Fibroblast of lung (primary cell): ENCODE results near the gene DCAF5. TPM values are rescaled to one million over a fixed set of nuclear protein-coding genes. Genes with fewer than 3 reads are reported as not detected.
A peak's percentile ranks its signal among the peaks of the same experiment; 100 is the strongest.

ENCODE experiments used
- DNase-seq, 2 donors: peaks; one replicate each; pipeline versions ENCODE4 v3.0.0 to v3.0.0-alpha.2; 2010; ENCODE audit warnings: low read depth in 2 of 2
- H2AFZ ChIP-seq: 2 replicates; pipeline ENCODE4 v1.5.1; 2012; ENCODE audit warnings: low read length, control low read depth, inconsistent platforms
- H3K27ac ChIP-seq: 2 replicates; pipeline ENCODE4 v1.5.1; 2011; ENCODE audit warnings: low read length, control low read depth; ENCODE audit not compliant: insufficient read depth
- H3K27me3 ChIP-seq: 2 replicates; pipeline ENCODE4 v1.5.1; 2011; ENCODE audit warnings: mild to moderate bottlenecking, low read length; ENCODE audit not compliant: control insufficient read depth, insufficient read depth
- H3K36me3 ChIP-seq: 2 replicates; pipeline ENCODE4 v1.5.1; 2011; ENCODE audit warnings: low read length; ENCODE audit not compliant: control insufficient read depth, insufficient read depth
- H3K4me1 ChIP-seq: 2 replicates; pipeline ENCODE4 v1.5.1; 2011; ENCODE audit warnings: low read length; ENCODE audit not compliant: control insufficient read depth, insufficient read depth; ENCODE audit errors: extremely low read depth
- H3K4me2 ChIP-seq: 2 replicates; pipeline ENCODE4 v1.5.1; 2011; ENCODE audit warnings: low read length, control low read depth; ENCODE audit not compliant: insufficient read depth; ENCODE audit errors: extremely low read depth
- H3K4me3 ChIP-seq, 4 experiments: fragments of 200-600 bp in 1 of 4; sonication (generic) in 1 of 4; replicated peaks in 1 of 4; 2 replicates each; pipeline ENCODE4 v1.5.1; 2011 to 2016; ENCODE audit warnings: low read length in 4 of 4, low read depth in 3 of 4, mild to moderate bottlenecking in 3 of 4, control low read depth in 2 of 4, inconsistent platforms in 1 of 4, mixed read lengths in 1 of 4; ENCODE audit not compliant: insufficient read depth in 1 of 4; ENCODE audit errors: control extremely low read depth in 1 of 4
- H3K79me2 ChIP-seq: 2 replicates; pipeline ENCODE4 v1.5.1; 2012; ENCODE audit warnings: mild to moderate bottlenecking, low read length, inconsistent platforms; ENCODE audit not compliant: control insufficient read depth, insufficient read depth
- H3K9ac ChIP-seq: 2 replicates; pipeline ENCODE4 v1.5.1; 2011; ENCODE audit warnings: mild to moderate bottlenecking, low read length, control low read depth; ENCODE audit not compliant: insufficient read depth
- H3K9me3 ChIP-seq: 2 replicates; pipeline ENCODE4 v1.5.1; 2012; ENCODE audit warnings: low read depth, low read length; ENCODE audit not compliant: control insufficient read depth, insufficient read depth
- H4K20me1 ChIP-seq: 2 replicates; pipeline ENCODE4 v1.5.1; 2011; ENCODE audit warnings: low read length; ENCODE audit not compliant: control insufficient read depth, insufficient read depth; ENCODE audit errors: extremely low read depth
- EZH2 ChIP-seq: IDR thresholded peaks from 2 replicates; pipeline ENCODE4 v1.5.1; 2012; ENCODE audit warnings: low read length, control low read depth, mild to moderate bottlenecking; ENCODE audit errors: missing control alignments
- polyA plus RNA-seq, 2 donors: library from polyadenylated mRNA; depleted of rRNA in 1 of 2; stranded (reverse) in 1 of 2; unstranded in 1 of 2; fragments of >200 nt; gene quantifications; 2 replicates each; pipeline ENCODE4 v1.2.1, GENCODE V29; 2011 to 2012; ENCODE audit warnings: missing spikeins in 1 of 2
- total RNA-seq: library from RNA; depleted of rRNA; stranded (reverse); fragments of >200 nt; gene quantifications from 2 replicates; pipeline ENCODE4 v1.2.1, GENCODE V29; 2014
- TF ChIP-seq, protein P1 (sequence below), 2 donors: IDR thresholded peaks in 1 of 2; conservative IDR thresholded peaks in 1 of 2; 1 replicate in 1 of 2; 2 replicates in 1 of 2; pipeline ENCODE4 v1.5.1; 2011 to 2012; ENCODE audit warnings: low read length in 2 of 2, control low read depth in 1 of 2, inconsistent platforms in 1 of 2, low read depth in 1 of 2, mild to moderate bottlenecking in 1 of 2

The DCAF5 gene
- total and polyA plus RNA-seq, 2 donors (not counting 1 experiment from before 2014, with no cell fraction given), result 16.8 to 31.8 TPM

DNA sequence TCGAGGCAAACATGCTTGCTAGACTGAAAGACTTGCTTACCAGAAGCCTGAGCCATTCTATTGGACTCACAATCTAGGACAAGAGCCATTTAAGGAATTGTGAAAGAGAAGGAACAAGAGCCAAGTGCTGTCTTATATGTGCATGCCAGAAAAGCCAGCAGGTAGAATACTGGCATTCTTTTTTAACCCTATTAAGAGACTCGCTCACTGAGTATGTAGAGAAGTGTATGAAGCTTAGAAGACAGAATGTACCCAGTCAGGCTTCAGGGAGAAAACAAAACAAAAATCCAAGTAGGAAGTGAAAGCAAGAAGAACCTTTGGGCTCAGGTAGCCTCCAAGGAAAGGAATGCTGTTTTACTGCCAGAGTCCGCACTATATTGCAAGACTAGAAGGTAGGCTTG is 65.9 kb downstream of the DCAF5 start:
- Histone ChIP-seq H3K4me3 (no peak overlapping the region), H3K9ac (no peak overlapping the region), H3K79me2 (no peaks in the 10 kb centered on the region), H3K4me2 (no peak overlapping the region), H3K9me3 (no peaks in the 10 kb centered on the region), H3K4me1 (no peaks in the 10 kb centered on the region), H3K36me3 (no peaks in the 10 kb centered on the region), H4K20me1 (no peaks in the 10 kb centered on the region), H3K27me3 (no peaks in the 10 kb centered on the region), H2AFZ (no peak overlapping the region), H3K27ac (no peak overlapping the region)
- TF ChIP-seq, protein P1, sequence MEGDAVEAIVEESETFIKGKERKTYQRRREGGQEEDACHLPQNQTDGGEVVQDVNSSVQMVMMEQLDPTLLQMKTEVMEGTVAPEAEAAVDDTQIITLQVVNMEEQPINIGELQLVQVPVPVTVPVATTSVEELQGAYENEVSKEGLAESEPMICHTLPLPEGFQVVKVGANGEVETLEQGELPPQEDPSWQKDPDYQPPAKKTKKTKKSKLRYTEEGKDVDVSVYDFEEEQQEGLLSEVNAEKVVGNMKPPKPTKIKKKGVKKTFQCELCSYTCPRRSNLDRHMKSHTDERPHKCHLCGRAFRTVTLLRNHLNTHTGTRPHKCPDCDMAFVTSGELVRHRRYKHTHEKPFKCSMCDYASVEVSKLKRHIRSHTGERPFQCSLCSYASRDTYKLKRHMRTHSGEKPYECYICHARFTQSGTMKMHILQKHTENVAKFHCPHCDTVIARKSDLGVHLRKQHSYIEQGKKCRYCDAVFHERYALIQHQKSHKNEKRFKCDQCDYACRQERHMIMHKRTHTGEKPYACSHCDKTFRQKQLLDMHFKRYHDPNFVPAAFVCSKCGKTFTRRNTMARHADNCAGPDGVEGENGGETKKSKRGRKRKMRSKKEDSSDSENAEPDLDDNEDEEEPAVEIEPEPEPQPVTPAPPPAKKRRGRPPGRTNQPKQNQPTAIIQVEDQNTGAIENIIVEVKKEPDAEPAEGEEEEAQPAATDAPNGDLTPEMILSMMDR (conservative IDR thresholded peaks at IDR 0.05 in 1 of 2, IDR thresholded peaks at IDR 0.05 in 1 of 2; ENCODE audit: low read depth in 1 of 2, low read length in 2 of 2), result no peak
- TF ChIP-seq EZH2, result no peak
- peak; percentile 31 to 74 for DNase-seq

DNA sequence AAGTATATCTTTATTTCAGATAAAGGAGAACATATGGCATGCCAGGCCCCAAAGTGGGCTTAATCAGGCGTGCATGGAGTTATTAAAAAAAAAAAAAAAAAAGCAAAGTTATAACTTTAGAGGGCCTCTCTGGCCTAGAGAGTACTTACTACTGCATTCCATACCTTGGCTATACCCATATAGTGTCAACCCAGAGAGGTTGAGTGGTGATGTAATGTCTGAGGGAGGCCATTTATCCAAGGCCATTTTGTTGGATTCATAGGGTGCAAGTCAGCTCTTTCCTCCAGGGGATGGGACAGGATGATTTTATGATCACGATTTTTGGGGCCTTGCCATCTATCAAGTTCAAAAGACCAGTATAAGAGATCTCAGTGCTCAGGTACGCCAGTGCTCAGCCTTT is 66.4 kb downstream of the DCAF5 start:
- H4K20me1 ChIP-seq, result no peaks in the 10 kb centered on the region
- H3K79me2 ChIP-seq, result no peaks in the 10 kb centered on the region
- H3K4me2 ChIP-seq, result no peak overlapping the region
- no peak overlapping the region for H3K4me3 ChIP-seq
- no peaks in the 10 kb centered on the region for H3K36me3 ChIP-seq
- H3K27ac ChIP-seq, result no peak overlapping the region
- DNase-seq, result no peak
- H3K9me3 ChIP-seq, result no peaks in the 10 kb centered on the region
- no peak overlapping the region for H3K9ac ChIP-seq
- TF ChIP-seq, protein P1 (conservative IDR thresholded peaks at IDR 0.05 in 1 of 2, IDR thresholded peaks at IDR 0.05 in 1 of 2; ENCODE audit: low read depth in 1 of 2, low read length in 2 of 2), result no peak
- no peak for TF ChIP-seq EZH2
- H2AFZ ChIP-seq, result no peak overlapping the region
- no peaks in the 10 kb centered on the region for H3K4me1 ChIP-seq
- H3K27me3 ChIP-seq, result no peaks in the 10 kb centered on the region

DNA sequence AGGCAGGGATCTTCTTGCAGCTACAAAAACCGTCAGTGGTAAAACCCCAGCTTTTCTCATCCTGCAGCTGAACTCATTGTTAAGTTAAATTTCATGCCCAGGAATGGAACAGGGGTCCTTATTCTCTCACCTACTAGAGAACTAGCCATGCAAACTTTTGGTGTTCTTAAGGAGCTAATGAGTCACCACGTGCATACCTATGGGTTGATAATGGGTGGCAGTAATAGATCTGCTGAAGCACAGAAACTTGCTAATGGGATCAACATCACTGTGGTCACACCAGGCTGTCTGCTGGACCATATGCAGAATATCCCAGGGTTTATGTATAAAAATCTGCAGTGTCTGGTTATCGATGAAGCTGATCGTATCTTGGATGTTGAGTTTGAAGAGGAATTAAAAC is 68.9 kb downstream of the DCAF5 start:
- TF ChIP-seq, protein P1 (conservative IDR thresholded peaks at IDR 0.05 in 1 of 2, IDR thresholded peaks at IDR 0.05 in 1 of 2; ENCODE audit: low read depth in 1 of 2, low read length in 2 of 2), result no peak
- no peak for TF ChIP-seq EZH2
- no peak overlapping the region for H3K9ac ChIP-seq
- no peaks in the 10 kb centered on the region for H3K27me3 ChIP-seq
- no peaks in the 10 kb centered on the region for H3K9me3 ChIP-seq
- peaks cover 2% of the 10 kb centered on the region for H3K4me1 ChIP-seq
- no peak overlapping the region for H3K4me3 ChIP-seq
- H3K27ac ChIP-seq, result no peak overlapping the region
- no peaks in the 10 kb centered on the region for H3K79me2 ChIP-seq
- no peak overlapping the region for H3K4me2 ChIP-seq
- H3K36me3 ChIP-seq, result no peaks in the 10 kb centered on the region
- peak in 1 of 2 donors; percentile 53 for DNase-seq
- no peak overlapping the region for H2AFZ ChIP-seq
- H4K20me1 ChIP-seq, result no peaks in the 10 kb centered on the region
